ENCODE measurements around the gene TTC9B. TPM values are rescaled to one million over a fixed set of nuclear protein-coding genes. Genes with fewer than 3 reads are reported as not detected.

The TTC9B gene
- total and polyA plus RNA-seq, 7 donors: 0.06 TPM; not detected in 6

DNA sequence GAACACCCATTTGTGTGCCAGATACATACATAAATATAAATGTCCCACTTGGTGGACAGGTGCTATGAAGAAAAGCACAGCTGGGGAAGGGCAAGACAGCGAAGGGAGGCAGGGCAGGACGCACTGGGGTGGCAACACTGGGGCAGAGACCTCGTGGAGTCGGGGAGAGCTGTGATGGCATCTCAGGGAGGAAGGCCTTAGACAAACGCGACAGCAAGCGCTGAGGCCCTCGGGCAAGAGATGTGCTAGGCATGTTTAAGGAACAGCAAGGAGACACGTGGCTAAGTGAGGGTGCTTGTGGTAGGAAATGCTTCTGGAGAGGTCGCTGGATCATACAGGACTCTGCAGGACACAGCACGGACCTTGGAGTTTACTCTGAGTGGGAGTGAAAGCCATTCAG lies 31.6 kb upstream of the TTC9B start:
- Histone ChIP-seq H3K27ac (no peak overlapping the region), H3K4me3 (no peak overlapping the region), H3K4me1 (peaks cover 53% of the 10 kb centered on the region), H3K36me3 (ENCODE audit: insufficient read depth in 1 of 2, low read depth in 1 of 2) (peaks cover 0 to 41% of the 10 kb centered on the region in 2 donors), H3K27me3 (ENCODE audit: insufficient read depth in 3 of 3, low read length in 2 of 3) (no peaks in the 10 kb centered on the region), H3K9me3 (no peaks in the 10 kb centered on the region)
- intact Hi-C loops (cut with DNase I): no loop called here
- TF ChIP-seq, protein P1, sequence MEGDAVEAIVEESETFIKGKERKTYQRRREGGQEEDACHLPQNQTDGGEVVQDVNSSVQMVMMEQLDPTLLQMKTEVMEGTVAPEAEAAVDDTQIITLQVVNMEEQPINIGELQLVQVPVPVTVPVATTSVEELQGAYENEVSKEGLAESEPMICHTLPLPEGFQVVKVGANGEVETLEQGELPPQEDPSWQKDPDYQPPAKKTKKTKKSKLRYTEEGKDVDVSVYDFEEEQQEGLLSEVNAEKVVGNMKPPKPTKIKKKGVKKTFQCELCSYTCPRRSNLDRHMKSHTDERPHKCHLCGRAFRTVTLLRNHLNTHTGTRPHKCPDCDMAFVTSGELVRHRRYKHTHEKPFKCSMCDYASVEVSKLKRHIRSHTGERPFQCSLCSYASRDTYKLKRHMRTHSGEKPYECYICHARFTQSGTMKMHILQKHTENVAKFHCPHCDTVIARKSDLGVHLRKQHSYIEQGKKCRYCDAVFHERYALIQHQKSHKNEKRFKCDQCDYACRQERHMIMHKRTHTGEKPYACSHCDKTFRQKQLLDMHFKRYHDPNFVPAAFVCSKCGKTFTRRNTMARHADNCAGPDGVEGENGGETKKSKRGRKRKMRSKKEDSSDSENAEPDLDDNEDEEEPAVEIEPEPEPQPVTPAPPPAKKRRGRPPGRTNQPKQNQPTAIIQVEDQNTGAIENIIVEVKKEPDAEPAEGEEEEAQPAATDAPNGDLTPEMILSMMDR (IDR thresholded peaks at IDR 0.05): no peak
- no peak for ATAC-seq
- 77 to 87% (median 82%) methylated on average over 11 of the region's 11 CpGs for WGBS, 3 donors
- no peak for DNase-seq

DNA sequence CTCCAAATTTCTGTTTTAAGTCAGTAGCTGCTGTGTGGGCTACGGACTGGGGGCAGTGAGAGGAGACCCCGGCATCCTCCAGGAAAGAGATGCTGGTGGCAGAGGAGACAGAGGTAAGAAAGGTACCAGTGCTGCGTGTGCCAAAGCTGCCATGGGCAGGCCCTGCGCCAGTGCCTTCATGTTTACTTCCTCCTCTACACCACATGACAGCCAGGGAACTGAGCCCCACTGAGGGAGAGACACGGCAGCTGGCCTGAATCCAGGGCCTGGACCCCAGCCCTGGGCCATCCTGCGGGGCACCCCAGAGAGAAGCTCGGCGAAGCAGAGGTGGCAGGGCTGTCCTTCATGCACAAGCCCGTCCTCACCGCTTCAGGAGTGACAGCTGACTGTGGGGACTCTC lies 31.0 kb upstream of the TTC9B start:
- TF ChIP-seq, protein P1 (IDR thresholded peaks at IDR 0.05): no peak
- Histone ChIP-seq H3K27me3 (ENCODE audit: insufficient read depth in 3 of 3, low read length in 2 of 3) (no peaks in the 10 kb centered on the region), H3K4me1 (peaks cover 53% of the 10 kb centered on the region), H3K4me3 (no peak overlapping the region), H3K9me3 (no peaks in the 10 kb centered on the region), H3K36me3 (ENCODE audit: insufficient read depth in 1 of 2, low read depth in 1 of 2) (peaks cover 0 to 35% of the 10 kb centered on the region in 2 donors), H3K27ac (no peak overlapping the region)
- intact Hi-C loops (cut with DNase I): no loop called here
- ATAC-seq (no peak), DNase-seq (no peak)
- WGBS, 3 donors: 64 to 74% (median 67%) methylated on average over 10 of the region's 10 CpGs

DNA sequence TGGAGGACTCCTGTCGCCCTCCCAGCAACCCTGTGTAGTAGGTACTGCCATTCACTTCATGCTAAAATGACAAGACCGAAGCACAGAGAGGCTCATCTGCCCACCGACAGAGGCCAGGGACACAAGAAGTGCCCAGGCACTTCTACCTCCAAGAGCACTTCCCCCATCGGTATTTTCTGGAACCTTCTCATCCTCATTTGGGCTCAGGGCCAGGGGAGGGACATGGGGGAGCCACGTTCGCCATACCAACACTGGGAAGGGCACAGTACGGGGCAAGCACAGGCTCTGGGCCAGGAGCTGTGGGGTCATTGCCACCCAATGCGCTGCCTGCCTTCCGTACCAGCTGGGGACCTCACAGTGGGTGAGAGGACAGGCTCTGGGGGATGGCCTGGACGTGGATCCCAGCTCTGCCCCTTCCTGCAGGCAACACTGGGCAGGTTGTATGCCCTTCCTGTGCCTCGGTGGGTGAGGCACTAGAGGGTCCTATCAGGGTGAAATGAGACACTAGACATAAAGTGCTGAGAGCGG lies 29.6 kb upstream of the TTC9B start:
- Histone ChIP-seq H3K27me3 (ENCODE audit: insufficient read depth in 3 of 3, low read length in 2 of 3) (no peaks in the 10 kb centered on the region), H3K27ac (no peak overlapping the region), H3K36me3 (ENCODE audit: insufficient read depth in 1 of 2, low read depth in 1 of 2) (peaks cover 0 to 23% of the 10 kb centered on the region in 2 donors), H3K9me3 (no peaks in the 10 kb centered on the region), H3K4me1 (peaks cover 44% of the 10 kb centered on the region), H3K4me3 (no peak overlapping the region)
- ATAC-seq (peak in 2 of 4 donors; percentile 13 to 27), DNase-seq (no peak)
- intact Hi-C loops (cut with DNase I): no loop called here
- TF ChIP-seq, protein P1 (IDR thresholded peaks at IDR 0.05): no peak
- WGBS, 3 donors: 67 to 78% (median 70%) methylated on average over 12 of the region's 12 CpGs

DNA sequence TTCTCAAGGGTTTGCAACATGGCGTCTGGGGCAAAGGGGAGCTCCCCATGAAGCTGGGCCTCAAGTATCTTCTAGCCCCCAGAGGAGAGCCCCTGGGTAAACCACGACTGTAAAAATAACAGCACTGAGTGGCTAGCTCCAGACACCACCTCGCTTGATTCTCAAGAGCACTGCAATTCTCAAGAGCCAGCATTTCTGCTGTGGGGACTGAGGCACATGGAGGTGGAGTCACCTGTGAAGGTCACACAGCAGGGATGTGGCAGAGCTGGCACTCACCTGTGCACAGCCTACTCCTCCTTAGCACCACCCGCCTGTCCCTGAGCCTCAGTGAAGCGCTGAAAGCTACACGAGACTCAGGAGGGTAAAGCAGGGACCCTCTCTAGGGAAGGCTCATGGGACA lies 29.0 kb upstream of the TTC9B start:
- H3K27me3 ChIP-seq (ENCODE audit: insufficient read depth in 3 of 3, low read length in 2 of 3): no peaks in the 10 kb centered on the region
- WGBS, 3 donors: 86 to 88% (median 87%) methylated on average over 6 of the region's 6 CpGs
- H3K4me1 ChIP-seq: peaks cover 38% of the 10 kb centered on the region
- H3K36me3 ChIP-seq (ENCODE audit: insufficient read depth in 1 of 2, low read depth in 1 of 2): peaks cover 0 to 20% of the 10 kb centered on the region in 2 donors
- no peak overlapping the region for H3K27ac ChIP-seq
- no peak for DNase-seq
- no peak overlapping the region for H3K4me3 ChIP-seq
- intact Hi-C loops (cut with DNase I): no loop called here
- no peaks in the 10 kb centered on the region for H3K9me3 ChIP-seq
- ATAC-seq: no peak
- TF ChIP-seq, protein P1 (IDR thresholded peaks at IDR 0.05): no peak
